GM18907 (cell line): ENCODE results near the gene SPEG.
"Not testable (repeated sequence)": the region's sequence is repeated elsewhere in the genome, so short reads cannot be mapped to it uniquely, and the experiment has no call there.

ENCODE experiments used
- ATAC-seq: cut with Tn5 transposase; IDR thresholded peaks from one replicate; pipeline ENCODE4 v1.9.1; 2021; ENCODE audit warnings: mild to moderate bottlenecking, moderate library complexity; ENCODE audit not compliant: unreplicated experiment

The SPEG gene

GRCh38 chr2:219434718-219435525 is at the start of gene SPEG:
TSS of gene SPEG (plus strand) at chr2:219434843. CDS start at chr2:219434978, 135 bp downstream.
- no peak for ATAC-seq

- ATAC-seq, result no peak
Observed at GRCh38 chr2:219384859-219385258, 49.8 kb upstream of the SPEG start.

- ATAC-seq, result no peak
Observed at GRCh38 chr2:219385958-219386520, 48.6 kb upstream of the SPEG start.

GRCh38 chr2:219386532-219387280 is 47.9 kb upstream of the SPEG start:
- ATAC-seq, result no peak

- peak; percentile 66 for ATAC-seq
Observed at GRCh38 chr2:219387306-219388120, 47.1 kb upstream of the SPEG start, which contains the start of gene DNPEP. TSS of gene DNPEP (minus strand) at chr2:219387912. CDS start at chr2:219387794, 118 bp downstream.

- ATAC-seq, result peak; percentile 78
Observed at GRCh38 chr2:219388121-219388906, 46.3 kb upstream of the SPEG start.

GRCh38 chr2:219388907-219389156 is 45.8 kb upstream of the SPEG start:
- no peak for ATAC-seq

GRCh38 chr2:219392754-219393153 is 41.9 kb upstream of the SPEG start:
- no peak for ATAC-seq

GRCh38 chr2:219395056-219395455 is 39.6 kb upstream of the SPEG start:
- ATAC-seq, result not testable (repeated sequence)

GRCh38 chr2:219395609-219396008 is 39.0 kb upstream of the SPEG start:
- no peak for ATAC-seq

GRCh38 chr2:219396863-219397457 is 37.7 kb upstream of the SPEG start:
- ATAC-seq, result no peak

- ATAC-seq, result no peak
Observed at GRCh38 chr2:219398721-219399363, 35.8 kb upstream of the SPEG start.

GRCh38 chr2:219399716-219400478 is 34.7 kb upstream of the SPEG start:
- ATAC-seq, result no peak

- no peak for ATAC-seq
Observed at GRCh38 chr2:219400562-219400961, 34.1 kb upstream of the SPEG start.

GRCh38 chr2:219401606-219402005 is 33.0 kb upstream of the SPEG start:
- ATAC-seq, result no peak

GRCh38 chr2:219402665-219403515 is 31.8 kb upstream of the SPEG start:
- ATAC-seq, result peak; percentile 81

- no peak for ATAC-seq
Observed at GRCh38 chr2:219403861-219404260, 30.8 kb upstream of the SPEG start.
